CMK (cell line): ENCODE results near the gene VPS33B.
"Not testable (repeated sequence)": the region's sequence is repeated elsewhere in the genome, so short reads cannot be mapped to it uniquely, and the experiment has no call there.

ENCODE experiments used
- DNase-seq: peaks from one replicate; pipeline ENCODE4 v3.0.0-alpha.2; 2010; ENCODE audit warnings: low read depth

VPS33B gene

DNA sequence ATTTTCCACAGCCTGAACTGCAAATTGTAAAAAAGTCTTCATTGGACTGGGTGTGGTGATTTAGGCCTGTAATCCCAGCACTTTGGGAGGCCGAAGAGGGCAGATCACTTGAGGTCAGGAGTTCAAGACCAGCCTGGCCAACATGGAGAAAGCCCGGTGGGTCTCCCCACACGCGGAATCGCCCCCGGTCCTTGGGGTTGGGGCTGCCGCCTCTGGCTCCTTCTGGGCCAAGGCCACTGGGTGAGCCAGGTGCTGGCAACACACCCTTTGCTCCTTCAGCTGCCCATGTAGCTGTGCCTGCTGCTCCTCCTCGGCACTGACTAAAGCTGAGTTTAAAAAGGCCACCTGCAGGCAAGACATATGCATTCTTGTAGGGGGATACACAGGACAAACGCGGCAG, 9.4 kb upstream of the VPS33B start:
- DNase-seq, result no peak

DNA sequence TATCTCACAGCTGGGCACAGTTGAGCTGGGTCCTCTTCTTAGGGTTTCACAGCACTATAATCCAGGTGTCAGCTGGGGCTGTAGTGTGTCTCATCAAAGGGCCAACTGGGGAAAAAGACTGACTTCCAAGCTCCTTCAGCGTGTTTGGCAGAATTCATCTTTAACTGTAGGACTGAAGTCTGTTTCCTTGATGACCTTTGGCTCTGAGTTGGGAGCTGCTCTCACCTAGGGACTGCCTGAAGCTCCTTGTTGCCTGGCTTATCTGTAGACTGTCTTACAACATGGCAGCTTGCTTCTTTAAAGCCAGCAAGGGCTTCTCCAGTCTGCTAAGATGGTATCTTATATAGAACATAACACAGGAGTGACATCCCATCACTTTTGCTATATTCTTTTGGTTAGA, 5.3 kb upstream of the VPS33B start:
- DNase-seq, result no peak

DNA sequence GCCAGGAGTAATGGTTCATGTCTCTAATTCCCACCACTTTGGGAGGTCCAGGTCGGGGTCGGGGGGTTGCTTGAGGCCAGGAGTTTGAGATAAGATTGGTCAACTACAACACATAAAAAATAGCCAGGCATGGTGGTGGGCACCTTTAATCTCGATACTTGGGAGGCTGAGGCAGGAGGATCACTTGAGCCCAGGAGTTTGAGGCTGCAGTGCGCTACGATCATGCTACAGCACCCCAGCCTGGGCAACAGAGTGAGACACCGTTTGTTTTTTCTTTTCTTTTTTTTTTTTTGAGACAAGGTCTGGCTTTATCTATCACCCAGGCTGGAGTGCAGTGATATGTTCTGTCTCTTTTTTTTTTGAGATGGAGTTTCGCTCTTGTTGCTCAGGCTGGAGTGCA, 1.3 kb upstream of the VPS33B start:
- no peak for DNase-seq

DNA sequence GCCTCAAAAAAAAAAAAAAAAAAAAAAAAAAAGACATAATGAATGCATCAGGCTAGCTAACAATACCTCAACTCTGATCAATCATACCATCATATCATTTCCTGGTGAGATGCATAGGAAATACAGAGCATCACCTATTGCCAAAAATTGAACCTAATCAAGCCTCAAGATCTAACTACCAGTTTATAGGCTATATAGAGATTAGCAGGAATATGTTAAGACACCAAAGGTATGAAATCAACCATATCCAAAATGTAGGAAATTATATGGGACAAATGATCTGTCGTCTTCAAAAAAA, 387 bp upstream of the VPS33B start:
- DNase-seq, result no peak

DNA sequence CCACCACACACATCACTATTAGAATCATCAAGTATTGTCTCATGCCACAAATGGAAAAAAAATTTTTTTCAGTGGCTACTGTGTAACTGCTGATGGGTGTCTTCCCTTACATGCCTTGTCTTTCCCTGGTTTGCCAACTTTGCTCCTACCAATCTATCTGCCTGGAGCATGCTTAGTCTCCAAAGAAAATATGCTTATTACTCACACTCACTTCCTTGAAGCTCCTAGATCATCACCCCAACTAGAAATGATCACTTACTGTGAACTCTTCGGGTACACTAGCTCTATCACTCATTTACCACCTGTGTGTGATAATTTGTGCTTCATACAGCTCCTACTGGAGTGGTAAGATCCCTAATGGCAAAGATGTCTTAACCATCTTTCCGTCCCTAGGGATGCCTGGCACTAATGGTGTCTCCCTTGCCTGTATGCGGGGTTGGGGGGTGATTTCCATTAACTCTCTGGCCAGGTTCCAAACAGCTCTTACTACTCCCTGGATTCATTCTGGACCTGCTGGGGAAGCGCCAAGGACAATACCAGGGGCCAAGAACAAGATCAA, 799 bp downstream of the VPS33B start:
- DNase-seq, result no peak

DNA sequence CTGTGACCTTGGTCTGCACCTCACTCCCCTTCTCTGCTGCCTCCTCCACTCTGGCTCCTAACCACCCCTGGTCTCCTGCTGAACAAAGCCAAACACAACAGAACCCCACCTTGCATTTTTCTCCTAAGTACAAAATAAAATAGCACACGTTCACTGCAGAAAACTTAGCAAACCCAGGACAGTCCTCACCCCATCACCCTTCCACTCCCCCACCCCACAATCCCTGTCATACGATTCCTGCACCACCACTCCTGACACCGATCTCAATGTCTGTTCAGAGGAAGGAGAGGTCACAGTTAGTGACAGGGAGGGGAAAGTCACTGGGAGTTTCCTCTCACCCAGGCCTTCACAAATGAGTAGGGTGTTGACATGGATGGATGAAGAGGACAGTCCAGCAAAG, 4.2 kb downstream of the VPS33B start:
- no peak for DNase-seq

DNA sequence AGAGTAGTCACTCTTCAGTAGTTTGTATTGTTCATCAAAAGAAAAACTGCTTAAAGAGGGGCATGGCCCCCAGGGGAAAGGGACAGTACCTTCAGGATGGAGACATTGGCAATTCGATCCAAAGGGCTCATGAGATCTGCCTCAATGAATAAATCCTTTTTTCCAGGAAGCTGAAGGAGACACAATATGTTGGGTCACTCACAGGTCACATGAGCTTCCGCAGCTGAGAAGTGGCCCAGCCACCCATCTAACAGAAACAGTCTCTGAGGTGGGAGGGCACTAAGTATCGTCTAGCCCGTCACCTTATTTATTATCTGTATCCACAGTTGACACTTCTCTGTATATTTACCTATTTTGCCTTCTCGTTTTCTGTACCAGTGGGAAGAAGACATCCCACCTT, 4.7 kb downstream of the VPS33B start:
- DNase-seq, result no peak

DNA sequence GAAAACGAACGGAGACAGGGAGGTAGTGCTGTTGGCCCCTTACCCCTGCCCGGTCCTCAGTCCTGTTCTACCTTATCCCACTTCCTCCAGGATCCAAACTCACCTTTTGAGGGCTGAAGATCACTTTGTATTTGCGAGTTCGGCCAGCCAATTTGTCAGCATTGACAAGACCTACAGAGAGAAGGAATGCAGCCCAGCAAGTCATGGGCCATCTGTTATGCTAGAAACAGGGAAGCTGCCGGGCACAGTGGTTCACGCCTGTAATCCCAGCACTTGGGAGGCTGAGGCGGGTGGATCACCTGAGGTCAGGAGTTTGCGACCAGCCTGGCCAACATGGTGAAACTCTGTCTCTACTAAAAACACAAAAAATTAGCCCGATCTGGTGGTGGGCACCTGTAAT, 8.7 kb downstream of the VPS33B start:
- not testable (repeated sequence) for DNase-seq

DNA sequence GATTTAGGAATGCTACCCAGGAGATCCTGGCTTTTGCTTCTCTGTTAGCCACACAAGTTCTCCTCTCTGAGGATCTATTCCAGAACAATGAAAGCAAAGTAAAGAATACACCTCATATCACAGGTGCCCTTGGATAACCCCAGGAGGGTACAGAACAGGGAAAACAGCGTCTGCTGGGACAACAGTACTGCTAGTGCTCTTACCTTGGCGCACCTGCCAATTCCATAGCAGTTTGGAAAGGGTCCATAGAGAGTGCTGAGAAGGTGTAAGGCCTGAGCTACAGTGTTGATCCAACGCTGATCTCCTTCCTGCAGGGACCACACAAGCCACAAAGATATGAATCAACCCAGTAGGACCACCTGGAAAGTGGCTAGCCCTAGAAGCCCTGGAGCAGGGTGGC, 15.1 kb downstream of the VPS33B start:
- DNase-seq, result no peak

DNA sequence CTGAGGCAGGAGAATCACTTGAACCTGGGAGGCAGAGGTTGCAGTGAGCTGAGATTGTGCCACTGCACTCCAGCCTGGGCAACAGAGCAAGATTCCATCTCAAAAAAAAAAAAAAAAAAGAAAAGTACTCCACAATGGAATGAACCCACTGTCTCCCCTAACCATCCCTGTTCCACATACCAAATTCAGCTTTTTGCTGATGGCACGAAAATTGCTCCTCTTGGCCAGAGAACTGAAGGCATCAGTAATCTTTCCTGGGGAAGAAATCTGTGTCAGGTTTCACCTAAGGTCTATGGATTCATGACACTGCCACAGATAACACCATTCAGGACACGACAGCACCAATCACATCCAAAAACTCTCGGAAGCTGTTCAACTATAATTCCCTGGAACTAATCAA, 21.2 kb downstream of the VPS33B start:
- no peak for DNase-seq

DNA sequence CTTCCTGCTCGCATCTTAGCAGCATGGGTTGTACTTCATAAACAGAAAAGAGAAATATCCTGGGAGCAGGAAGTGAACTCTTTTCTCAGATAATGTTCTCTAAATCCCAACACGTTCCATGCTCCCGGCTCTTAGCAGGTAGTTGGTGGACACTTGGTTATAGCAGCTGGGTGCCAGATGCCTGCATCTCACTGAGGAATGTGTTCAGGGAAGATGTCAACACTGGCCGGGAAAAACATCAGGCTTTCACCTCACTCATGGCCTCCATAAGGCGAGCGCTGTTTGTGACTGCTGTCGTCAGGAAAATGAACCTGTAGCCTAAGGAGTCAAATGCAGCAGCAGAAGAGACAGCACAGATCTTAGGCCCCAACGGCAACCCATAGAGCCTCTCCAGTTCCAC, 23.7 kb downstream of the VPS33B start:
- no peak for DNase-seq

DNA sequence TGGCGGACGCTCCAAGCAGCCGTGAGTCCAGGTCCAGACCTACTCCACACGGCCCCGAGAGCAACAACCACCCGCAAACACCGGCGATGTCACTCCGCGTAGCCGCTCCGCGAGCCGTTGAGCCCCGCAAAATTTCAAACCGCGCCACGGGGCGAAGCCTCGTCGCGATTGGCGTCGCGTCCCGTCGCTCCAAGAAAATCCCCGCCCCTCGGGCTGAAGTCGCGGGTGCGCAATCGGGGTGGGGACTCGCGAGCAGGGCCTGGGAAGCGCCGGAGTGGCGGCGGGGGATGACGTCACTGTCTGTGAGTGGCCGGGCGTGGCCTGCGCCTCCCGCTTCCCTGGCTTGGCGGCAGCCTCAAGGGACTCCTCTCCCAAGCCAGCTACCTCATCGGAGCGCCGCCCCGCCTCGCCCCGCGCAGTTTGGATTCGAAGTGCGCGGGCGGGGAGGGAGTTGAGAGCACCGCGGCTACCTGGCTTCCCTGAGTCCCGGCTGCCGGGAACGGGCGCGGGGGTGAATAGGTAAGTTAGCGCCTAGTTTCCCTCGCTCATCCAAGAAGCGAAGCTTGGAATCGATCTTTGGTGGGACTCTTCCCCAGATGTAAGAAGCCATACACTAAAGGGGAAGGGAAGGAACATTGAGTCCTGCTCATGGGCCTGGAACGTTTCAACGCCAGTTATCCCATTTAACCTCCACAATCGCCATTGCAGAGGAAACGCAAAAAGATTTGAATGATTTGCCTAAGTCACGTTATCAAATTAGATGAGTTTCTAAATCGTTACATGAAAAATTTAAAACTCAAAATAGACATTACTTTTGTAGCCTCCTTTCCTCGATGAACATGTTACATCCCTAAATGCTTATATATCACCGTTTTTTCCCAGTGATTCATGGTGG, 27.7 kb downstream of the VPS33B start, which contains the start of gene PRC1:
PRC1 (minus strand) TSS at position 119 of the 895 bp plus-strand sequence; CDS start at position 1, 118 bp downstream.
- DNase-seq, result peak; percentile 96

DNA sequence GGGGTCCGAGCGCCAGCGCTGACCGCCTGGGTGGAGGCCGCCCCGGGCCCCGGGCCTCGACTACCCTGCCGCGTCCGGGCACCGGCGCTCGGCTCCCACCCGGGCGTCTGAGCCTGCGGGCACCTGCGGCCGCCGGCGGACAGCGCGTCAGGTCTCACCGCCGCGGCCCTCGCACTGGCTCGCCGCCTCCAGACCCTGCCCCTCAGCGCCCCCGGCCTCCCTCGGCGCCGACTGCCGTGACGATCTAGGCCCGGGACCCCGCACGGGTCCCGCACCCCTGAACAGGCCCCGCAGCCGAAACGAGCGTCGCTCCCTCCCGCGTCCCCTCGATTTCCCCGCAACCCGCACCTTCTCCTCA, 28.4 kb downstream of the VPS33B start:
- no peak for DNase-seq

DNA sequence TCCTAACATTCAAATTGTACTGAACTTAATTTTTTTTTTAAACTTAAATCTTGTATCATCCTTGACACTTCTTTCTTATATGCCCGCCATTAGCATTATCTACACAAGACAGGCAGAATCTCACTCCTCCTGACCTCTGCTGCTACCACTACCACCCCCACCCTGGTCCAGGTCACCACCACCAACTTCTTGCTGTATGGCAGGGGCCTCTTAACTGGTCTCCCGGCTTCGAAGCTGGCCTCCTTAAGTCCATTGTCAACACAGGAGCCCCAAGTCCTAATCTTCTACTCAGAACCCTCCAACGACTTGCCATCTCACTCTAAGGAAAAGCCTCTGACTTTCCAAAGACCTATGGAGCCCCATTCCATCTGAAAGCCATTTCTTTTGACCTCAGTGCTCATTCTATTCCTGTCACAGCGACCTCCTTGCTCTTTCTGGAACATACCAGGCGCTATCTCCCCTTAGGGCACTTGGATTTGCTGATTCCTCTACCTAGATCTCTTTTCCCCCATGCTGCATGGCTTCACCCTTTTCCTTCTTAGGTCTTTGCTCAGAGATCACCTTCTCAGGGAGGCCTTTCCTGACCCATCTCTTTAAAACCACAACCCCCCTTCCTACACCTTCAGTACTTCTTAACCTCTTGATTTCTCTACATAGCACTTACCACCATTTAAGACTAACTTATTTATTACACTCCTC, 30.7 kb downstream of the VPS33B start:
- DNase-seq, result no peak

DNA sequence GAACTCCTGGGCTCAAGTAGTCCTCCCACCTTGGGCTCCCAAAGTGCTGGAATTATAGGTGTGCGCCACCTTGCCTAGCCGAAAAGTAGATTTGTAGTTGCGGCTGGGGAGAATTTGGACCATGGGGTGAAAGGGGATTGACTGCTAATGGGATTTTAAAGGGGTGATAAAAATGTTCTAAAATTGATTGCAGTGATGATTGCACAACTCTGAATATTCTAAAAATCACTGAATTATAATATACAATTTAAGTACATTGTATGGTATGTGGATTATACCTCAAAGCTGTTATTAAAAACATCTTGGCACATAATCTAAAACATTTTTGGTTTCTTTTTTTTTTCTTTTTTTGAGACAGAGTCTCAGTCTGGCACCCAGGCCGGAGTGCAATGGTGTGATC, 31.9 kb downstream of the VPS33B start:
- DNase-seq, result no peak

DNA sequence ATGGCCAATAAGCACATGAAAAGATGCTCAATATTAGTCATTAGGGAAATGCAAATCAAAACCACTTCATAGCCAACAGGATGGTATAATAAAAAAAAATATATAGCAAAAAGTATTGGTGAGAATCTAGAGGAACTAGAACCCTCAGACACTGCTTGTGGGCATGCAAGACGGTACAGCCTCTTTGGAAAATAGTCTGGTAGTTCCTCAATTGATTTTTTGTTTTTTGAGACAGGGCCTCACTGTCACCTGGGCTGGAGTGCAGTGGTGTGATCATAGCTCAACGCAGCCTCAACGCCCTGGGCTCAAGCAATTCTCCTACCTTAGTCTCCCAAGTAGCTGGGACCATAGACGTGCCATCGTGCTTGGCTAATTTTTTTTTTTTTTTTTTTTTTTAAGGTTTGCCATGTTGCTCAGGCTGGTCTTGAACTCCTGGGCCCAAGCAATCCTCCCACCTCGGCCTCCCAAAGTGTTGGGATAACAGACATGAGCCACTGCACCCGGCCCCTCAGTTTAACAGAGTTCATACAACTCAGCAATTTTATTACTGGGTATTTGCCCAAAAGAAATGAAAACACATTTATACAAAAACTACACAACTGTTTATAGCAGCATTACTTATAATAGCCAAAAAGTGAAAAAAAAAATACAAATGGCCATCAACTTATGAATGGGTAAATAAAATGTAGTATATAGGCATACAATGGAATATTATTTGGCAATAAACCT, 33.2 kb downstream of the VPS33B start:
- no peak for DNase-seq

DNA sequence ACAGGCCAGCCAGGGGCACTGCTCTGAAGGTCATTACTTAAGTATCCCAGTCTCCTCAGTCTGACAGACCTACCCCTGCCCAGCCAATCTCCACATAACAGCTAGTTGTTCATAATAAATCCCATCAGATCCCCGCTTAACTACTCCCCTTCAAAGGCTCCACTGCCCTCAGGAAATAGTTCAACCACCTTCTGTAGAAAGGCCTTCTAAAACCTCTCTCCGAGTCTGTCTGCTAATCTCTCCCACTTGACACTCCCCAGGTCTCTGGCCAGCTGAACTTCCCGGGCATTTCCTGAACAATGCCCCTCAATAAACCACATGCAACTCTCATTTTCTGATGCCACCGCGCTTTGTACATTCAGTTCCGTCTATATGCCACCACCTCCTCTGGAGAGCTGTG, 34.1 kb downstream of the VPS33B start:
- no peak for DNase-seq

DNA sequence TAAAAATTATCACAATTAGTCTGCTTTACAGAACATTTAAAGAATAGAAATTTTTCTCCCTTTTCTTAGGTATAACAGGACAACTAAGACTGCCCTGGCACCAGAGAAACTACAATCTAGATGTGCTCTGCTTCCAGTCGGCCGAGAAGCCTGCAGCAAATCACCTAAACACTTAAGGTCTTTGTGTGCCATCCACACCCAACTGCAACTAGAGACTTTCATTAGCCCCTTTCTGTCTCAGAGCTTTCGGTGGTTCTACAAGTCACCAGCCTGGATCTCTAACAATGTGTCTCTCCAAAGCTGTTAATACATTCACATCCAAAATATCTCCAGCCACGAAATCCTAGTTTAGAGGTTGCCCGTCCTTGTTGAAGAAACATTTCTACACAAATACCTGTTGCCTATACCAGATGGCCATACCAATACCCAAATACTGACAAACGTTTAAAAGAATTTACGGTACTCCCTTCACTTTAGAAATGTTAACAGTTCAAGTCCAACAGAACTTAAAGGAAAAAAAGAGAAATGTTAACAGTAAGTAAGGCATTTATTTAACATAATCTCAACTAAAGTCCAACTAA, 34.7 kb downstream of the VPS33B start:
- DNase-seq, result no peak

DNA sequence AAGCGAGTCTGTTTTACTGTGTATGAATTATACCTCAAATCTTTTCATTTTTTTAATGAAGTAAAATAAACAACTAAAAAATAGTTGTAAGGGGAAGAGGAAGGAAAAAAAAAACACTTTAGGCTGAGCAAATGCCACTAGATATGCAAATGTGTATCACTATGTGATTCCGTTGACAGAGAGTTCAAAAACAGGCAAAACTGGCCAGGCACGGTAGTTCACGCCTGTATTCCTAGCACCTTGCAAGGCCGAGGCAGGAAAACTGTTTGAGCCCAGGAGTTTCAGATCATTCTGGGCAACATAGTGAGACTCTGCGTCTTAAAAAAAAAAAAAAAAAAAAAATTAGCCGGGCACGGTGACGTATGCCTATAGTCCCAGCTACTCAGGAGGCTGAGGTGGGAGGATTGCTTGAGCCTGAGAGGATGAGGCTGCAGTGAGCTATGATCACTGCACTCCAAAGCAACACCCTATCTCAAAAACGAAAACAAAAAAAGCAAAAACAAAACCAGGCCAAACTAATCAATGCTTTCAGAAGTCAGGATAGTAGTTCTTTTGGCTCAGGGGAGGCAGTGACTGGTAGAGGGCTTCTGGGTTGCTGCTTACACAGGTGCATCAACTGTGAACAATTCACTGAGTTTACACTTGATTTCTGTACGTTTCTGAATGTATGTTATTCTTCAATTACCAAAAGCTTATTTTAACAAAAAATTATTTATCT, 35.4 kb downstream of the VPS33B start:
- no peak for DNase-seq

DNA sequence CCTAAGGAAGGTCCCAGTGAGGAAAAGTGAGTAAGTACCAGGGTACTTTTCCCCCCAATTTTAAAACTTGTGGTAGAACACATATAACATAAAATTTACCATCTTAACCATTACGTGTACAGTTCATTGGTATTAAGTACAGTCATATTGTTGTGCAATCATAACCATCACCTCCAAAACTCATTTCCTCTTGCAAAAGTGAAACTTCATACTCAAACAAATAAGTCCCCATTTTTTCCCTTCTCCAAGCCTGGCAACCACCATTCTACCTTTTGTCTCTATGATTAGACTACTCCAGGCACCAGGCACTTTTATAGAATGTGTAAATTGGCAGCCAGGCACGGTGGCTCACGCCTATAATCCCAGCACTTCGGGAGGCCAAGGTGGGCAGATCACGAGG, 40.3 kb downstream of the VPS33B start:
- DNase-seq, result no peak

DNA sequence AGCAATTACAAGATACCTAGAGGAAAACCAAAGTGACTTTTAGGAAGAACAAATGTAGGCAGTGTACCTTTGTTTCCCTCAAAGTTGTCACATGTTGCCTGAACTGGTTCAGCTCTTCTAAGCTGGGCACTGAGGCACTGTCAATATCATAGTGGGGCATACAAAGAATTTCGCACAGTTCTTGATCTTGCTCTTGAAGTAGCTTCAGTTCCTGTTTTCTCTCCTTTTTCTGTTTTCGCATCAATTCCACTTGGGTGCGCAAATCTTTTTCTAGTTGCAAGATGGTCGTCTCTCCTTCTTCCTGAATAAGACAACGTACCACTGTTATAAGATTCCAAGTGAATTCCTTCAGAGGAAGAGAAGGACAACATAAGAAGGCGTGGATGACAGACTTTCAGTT, 40.7 kb downstream of the VPS33B start:
- no peak for DNase-seq

DNA sequence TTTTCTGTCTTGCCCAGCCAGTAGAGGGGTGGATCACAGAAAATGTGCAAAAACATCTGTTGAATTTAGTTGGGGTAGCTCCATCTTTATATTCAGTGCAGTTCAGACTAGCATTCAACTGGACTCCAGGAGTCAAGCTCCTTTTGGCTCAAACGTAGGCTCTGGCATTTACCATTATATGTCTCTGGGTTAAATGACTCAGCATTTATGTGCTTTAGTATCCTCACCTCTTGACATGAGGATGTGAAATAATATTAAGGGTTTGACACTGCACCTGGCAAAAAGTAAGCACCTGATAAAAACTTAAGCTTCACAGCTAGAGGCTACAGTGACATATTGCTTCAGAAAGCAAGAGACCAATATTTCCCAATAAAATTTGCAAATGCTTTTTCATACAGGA, 42.8 kb downstream of the VPS33B start:
- no peak for DNase-seq
